Panc1 (cell line): ENCODE measurements around the gene SOX12. TPM values are rescaled to one million over a fixed set of nuclear protein-coding genes. Genes with fewer than 3 reads are reported as not detected.

ENCODE experiments used
- ATAC-seq: fragments of 200-7000 bp; cut with Tn5 transposase; 2 replicates; pipeline ENCODE4 v1.9.1; 2020; ENCODE audit warnings: mild to moderate bottlenecking, moderate library complexity
- BruUV-seq: library from RNA; stranded (reverse); fragments of 400-500 nt; replicated peaks from 2 replicates; lab custom pipeline; 2021; lab: Mats Ljungman, UMichigan
- CTCF ChIA-PET: fragments of 300-600 bp; sonication (Branson Sonifier 250); formaldehyde crosslinking; loops from one replicate; lab custom pipeline; 2022; ENCODE audit warnings: antibody characterized with exemption; lab: Charles Lee
- POLR2A ChIA-PET: fragments of 300-600 bp; sonication (Branson Sonifier 250); formaldehyde crosslinking; loops from one replicate; lab custom pipeline; 2022; ENCODE audit warnings: antibody characterized with exemption; lab: Charles Lee
- DNase-seq: peaks from one replicate; pipeline ENCODE4 v3.0.0-alpha.2; 2010; ENCODE audit warnings: low read depth, low spot score
- H3K27ac ChIP-seq: 2 replicates; pipeline ENCODE4 v1.5.1; 2011; ENCODE audit warnings: mild to moderate bottlenecking, low read length, inconsistent platforms
- H3K27me3 ChIP-seq: fragments of 200-500 bp; sonication (Bioruptor generic); 2 replicates; pipeline ENCODE4 v1.6.0; 2014; ENCODE audit warnings: low read length, inconsistent platforms; ENCODE audit not compliant: control insufficient read depth, insufficient read depth
- H3K36me3 ChIP-seq: fragments of 200-500 bp; sonication (Bioruptor generic); 2 replicates; pipeline ENCODE4 v1.5.1; 2014; ENCODE audit warnings: inconsistent platforms, mild to moderate bottlenecking, low read length, moderate library complexity; ENCODE audit not compliant: control insufficient read depth, insufficient read depth
- H3K4me1 ChIP-seq: 2 replicates; pipeline ENCODE4 v1.5.1; 2011; ENCODE audit warnings: inconsistent platforms, mild to moderate bottlenecking, low read length, moderate library complexity; ENCODE audit not compliant: control insufficient read depth, insufficient read depth
- H3K4me3 ChIP-seq, 2 experiments: 2 replicates each; pipeline ENCODE4 v1.5.1; 2011 to 2012; ENCODE audit warnings: low read depth in 2 of 2, low read length in 2 of 2, mild to moderate bottlenecking in 2 of 2, inconsistent platforms in 1 of 2, moderate library complexity in 1 of 2
- H3K9me3 ChIP-seq: fragments of 200-500 bp; sonication (Bioruptor generic); 2 replicates; pipeline ENCODE4 v1.5.1; 2014; ENCODE audit warnings: low read depth, mild to moderate bottlenecking, inconsistent platforms, low read length, moderate library complexity; ENCODE audit not compliant: control insufficient read depth, insufficient read depth
- CTCF ChIP-seq: fragments of 450-650 bp; IDR thresholded peaks from 2 replicates; pipeline ENCODE4 v1.5.1; 2017; ENCODE audit warnings: mild to moderate bottlenecking
- POLR2AphosphoS5 ChIP-seq: IDR thresholded peaks from 2 replicates; pipeline ENCODE4 v1.6.1; 2012; ENCODE audit warnings: mild to moderate bottlenecking, low read depth, low read length, moderate library complexity
- REST ChIP-seq, 2 experiments: IDR thresholded peaks; 2 replicates each; pipeline ENCODE4 v1.6.1; 2011 to 2012; ENCODE audit warnings: low read depth in 2 of 2, control low read depth in 1 of 2, low read length in 1 of 2, mild to moderate bottlenecking in 1 of 2, moderate library complexity in 1 of 2; ENCODE audit not compliant: insufficient read depth in 1 of 2
- SIN3A ChIP-seq: IDR thresholded peaks from 2 replicates; pipeline ENCODE4 v1.6.1; 2012; ENCODE audit warnings: low read depth, mild to moderate bottlenecking, low read length, moderate library complexity, borderline replicate concordance; ENCODE audit not compliant: insufficient read depth
- TCF7L2 ChIP-seq: IDR thresholded peaks from 2 replicates; pipeline ENCODE4 v1.6.1; 2011; ENCODE audit warnings: mild to moderate bottlenecking, low read depth, low read length, inconsistent platforms
- in situ Hi-C: cut with HindIII; loops from 2 replicates; pipeline ENCODE4 v1.10.0; 2016; ENCODE audit warnings: low sequenced_read_pairs, low pct_unique_long_range_greater_than_20kb
- intact Hi-C: fragments of 100-400 bp; cut with micrococcal nuclease; formaldehyde crosslinking; loops from one replicate; pipeline ENCODE4 v1.10.0; 2022; ENCODE audit not compliant: unreplicated experiment
- total RNA-seq: library from RNA; stranded (reverse); gene quantifications from one replicate; pipeline ENCODE4 v1.2.1, GENCODE V29; 2021; ENCODE audit not compliant: unreplicated experiment

SOX12 gene
- total RNA-seq, 1 experiment from 2014 or later: 48.6 TPM

- peaks cover 6% of the 10 kb centered on the region; the same call in 1 of the 2 replicates for H3K4me1 ChIP-seq
- TF ChIP-seq REST (IDR thresholded peaks at IDR 0.05; ENCODE audit: insufficient read depth in 1 of 2, low read depth in 2 of 2, low read length in 1 of 2): no peak
- no peak for TF ChIP-seq POLR2AphosphoS5
- TF ChIP-seq SIN3A: no peak
- TF ChIP-seq CTCF: no peak
- in situ Hi-C loops (no loop called here), intact Hi-C loops (no loop called here)
- H3K36me3 ChIP-seq: no peaks in the 10 kb centered on the region
- DNase-seq (no peak), ATAC-seq (no peak)
- H3K4me3 ChIP-seq: no peak overlapping the region
- POLR2A ChIA-PET: no interaction called here
- H3K27me3 ChIP-seq: no peaks in the 10 kb centered on the region
- no TSS peak for BruUV-seq
- peak overlapping the region; percentile 10; the same call in 1 of the 2 replicates for H3K27ac ChIP-seq
- CTCF ChIA-PET: interaction anchor here (0.6 kb wide), 1 partner anchor 14 kb away, joined by 3 read pairs; no protein-coding TSS in a partner anchor
- H3K9me3 ChIP-seq: no peaks in the 10 kb centered on the region
Measured at GRCh38 chr20:358891-359555, 33.7 kb downstream of the SOX12 start.

- Histone ChIP-seq H3K36me3 (no peaks in the 10 kb centered on the region), H3K4me3 (no peak overlapping the region), H3K27me3 (no peaks in the 10 kb centered on the region), H3K4me1 (peaks cover 21% of the 10 kb centered on the region), H3K9me3 (no peaks in the 10 kb centered on the region), H3K27ac (peak overlapping the region; percentile 46; the same call in 1 of the 2 replicates)
- intact Hi-C loops (no loop called here), in situ Hi-C loops (no loop called here)
- TF ChIP-seq TCF7L2 (no peak), REST (IDR thresholded peaks at IDR 0.05; ENCODE audit: insufficient read depth in 1 of 2, low read depth in 2 of 2, low read length in 1 of 2) (no peak), CTCF (no peak), SIN3A (no peak), POLR2AphosphoS5 (no peak)
- ChIA-PET POLR2A (no interaction called here), CTCF (interaction anchor here (0.9 kb wide), 1 partner anchor 11 kb away, joined by 4 read pairs; no protein-coding TSS in a partner anchor)
- no TSS peak for BruUV-seq
- ATAC-seq (no peak), DNase-seq (no peak)
Measured at GRCh38 chr20:361561-361960, 36.2 kb downstream of the SOX12 start.
